Loucy (cell line): Measurements from ENCODE around the gene PCNP.

Experiments
- H2AFZ ChIP-seq: fragments of 200-600 bp; sonication (generic); 2 replicates; pipeline ENCODE4 v1.6.0; 2016; ENCODE audit warnings: antibody characterized with exemption, mild to moderate bottlenecking, low read length, moderate library complexity
- H3F3A ChIP-seq: fragments of 200-600 bp; 2 replicates; pipeline ENCODE4 v1.6.0; 2016; ENCODE audit warnings: antibody characterized with exemption, low read depth, mild to moderate bottlenecking
- H3K27me3 ChIP-seq: fragments of 200-600 bp; sonication (generic); 2 replicates; pipeline ENCODE4 v1.6.1; 2014; ENCODE audit warnings: low read length, mild to moderate bottlenecking; ENCODE audit not compliant: insufficient read depth, poor library complexity, severe bottlenecking
- H3K36me3 ChIP-seq: fragments of 200-600 bp; sonication (generic); 2 replicates; pipeline ENCODE4 v1.6.1; 2016; ENCODE audit warnings: low read length; ENCODE audit not compliant: insufficient read depth
- H3K4me1 ChIP-seq: fragments of 200-600 bp; sonication (generic); 2 replicates; pipeline ENCODE4 v1.5.1; 2014; ENCODE audit warnings: low read length, mild to moderate bottlenecking; ENCODE audit not compliant: insufficient read depth, poor library complexity, severe bottlenecking
- H3K4me2 ChIP-seq: fragments of 200-600 bp; sonication (generic); 2 replicates; pipeline ENCODE4 v1.6.0; 2014; ENCODE audit warnings: antibody characterized with exemption, low read length, low read depth, mild to moderate bottlenecking; ENCODE audit not compliant: poor library complexity, severe bottlenecking
- H3K4me3 ChIP-seq: fragments of 200-600 bp; sonication (generic); 2 replicates; pipeline ENCODE4 v1.5.1; 2014; ENCODE audit warnings: low read length, mild to moderate bottlenecking, mixed read lengths; ENCODE audit not compliant: poor library complexity, severe bottlenecking
- H3K79me2 ChIP-seq: fragments of 200-600 bp; sonication (generic); 2 replicates; pipeline ENCODE4 v1.6.1; 2014; ENCODE audit warnings: low read length; ENCODE audit not compliant: insufficient read depth
- H3K9ac ChIP-seq: fragments of 200-600 bp; sonication (generic); 2 replicates; pipeline ENCODE4 v1.6.0; 2014; ENCODE audit warnings: mild to moderate bottlenecking, low read depth, low read length, moderate library complexity; ENCODE audit not compliant: poor library complexity, severe bottlenecking
- H3K9me2 ChIP-seq: fragments of 200-600 bp; sonication (generic); replicated peaks from 2 replicates; pipeline ENCODE4 v1.6.1; 2016; ENCODE audit warnings: low read depth, low read length, mixed read lengths
- H3K9me3 ChIP-seq: fragments of 200-600 bp; sonication (generic); 2 replicates; pipeline ENCODE4 v1.6.1; 2014; ENCODE audit warnings: mild to moderate bottlenecking, antibody characterized with exemption, low read length, low read depth; ENCODE audit not compliant: insufficient read depth
- H4K20me1 ChIP-seq: fragments of 200-600 bp; sonication (generic); 2 replicates; pipeline ENCODE4 v1.6.0; 2014; ENCODE audit warnings: antibody characterized with exemption, low read length, mild to moderate bottlenecking; ENCODE audit not compliant: insufficient read depth, poor library complexity, severe bottlenecking
- EZH2phosphoT487 ChIP-seq: fragments of 200-600 bp; IDR thresholded peaks from 2 replicates; pipeline ENCODE4 v1.6.1; 2018; ENCODE audit warnings: antibody characterized with exemption, mild to moderate bottlenecking, moderate library complexity, borderline replicate concordance
- TF ChIP-seq, protein P1 (sequence below): fragments of 200-600 bp; sonication (generic); conservative IDR thresholded peaks from 2 replicates; pipeline ENCODE4 v1.5.1; 2014; ENCODE audit warnings: mild to moderate bottlenecking, antibody characterized with exemption, low read length

PCNP gene

DNA sequence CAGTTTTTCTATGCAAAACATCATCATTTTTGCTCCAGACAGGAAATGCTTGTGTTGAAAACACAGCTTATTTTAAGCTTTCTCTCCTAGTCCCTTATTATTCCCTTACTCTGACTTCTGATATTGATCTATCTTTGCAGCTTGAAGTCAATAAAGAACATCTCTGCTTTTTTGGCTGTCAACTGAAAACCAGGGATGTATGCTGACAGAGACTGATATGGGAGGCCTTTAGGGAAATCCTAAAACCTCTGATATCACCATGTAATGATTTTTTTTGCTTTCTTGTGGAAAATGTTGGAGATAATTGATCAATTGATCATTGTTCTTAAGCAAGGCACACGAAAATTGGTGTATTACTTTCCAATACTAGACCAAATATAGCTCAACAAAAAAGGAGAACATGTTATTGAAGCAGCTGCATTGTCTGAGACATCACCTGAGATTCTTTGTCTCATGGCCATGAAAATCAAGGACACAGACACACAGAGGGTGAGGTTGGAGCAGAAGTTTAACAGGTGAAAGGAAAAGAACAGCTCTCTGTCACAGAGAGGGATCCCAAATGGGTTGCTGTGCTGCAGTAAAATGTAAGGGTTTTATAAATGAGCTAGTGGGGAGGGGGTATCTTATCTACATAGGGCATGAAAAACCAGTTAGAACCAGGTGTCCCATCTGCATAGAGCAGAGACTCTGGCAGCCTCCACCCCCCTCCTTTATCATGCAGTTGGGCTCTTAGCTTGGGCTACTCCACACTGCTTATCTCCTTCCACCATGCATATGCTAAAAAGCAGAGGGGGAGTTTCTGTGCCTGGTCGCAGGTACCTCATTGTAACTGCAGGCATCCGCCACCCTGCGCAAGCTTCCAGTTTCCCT lies 43.9 kb upstream of the PCNP start:
- Histone ChIP-seq H3K4me1 (peaks cover 20% of the 10 kb centered on the region), H3F3A (no peaks in the 10 kb centered on the region), H3K4me2 (peak overlapping the region; percentile 48), H3K79me2 (no peaks in the 10 kb centered on the region), H3K9ac (no peak overlapping the region), H3K36me3 (no peaks in the 10 kb centered on the region), H3K9me3 (peaks cover 9% of the 10 kb centered on the region), H4K20me1 (no peaks in the 10 kb centered on the region), H3K4me3 (peak overlapping the region; percentile 31), H3K9me2 (no peaks in the 10 kb centered on the region), H2AFZ (no peak overlapping the region), H3K27me3 (no peaks in the 10 kb centered on the region)
- TF ChIP-seq, protein P1, sequence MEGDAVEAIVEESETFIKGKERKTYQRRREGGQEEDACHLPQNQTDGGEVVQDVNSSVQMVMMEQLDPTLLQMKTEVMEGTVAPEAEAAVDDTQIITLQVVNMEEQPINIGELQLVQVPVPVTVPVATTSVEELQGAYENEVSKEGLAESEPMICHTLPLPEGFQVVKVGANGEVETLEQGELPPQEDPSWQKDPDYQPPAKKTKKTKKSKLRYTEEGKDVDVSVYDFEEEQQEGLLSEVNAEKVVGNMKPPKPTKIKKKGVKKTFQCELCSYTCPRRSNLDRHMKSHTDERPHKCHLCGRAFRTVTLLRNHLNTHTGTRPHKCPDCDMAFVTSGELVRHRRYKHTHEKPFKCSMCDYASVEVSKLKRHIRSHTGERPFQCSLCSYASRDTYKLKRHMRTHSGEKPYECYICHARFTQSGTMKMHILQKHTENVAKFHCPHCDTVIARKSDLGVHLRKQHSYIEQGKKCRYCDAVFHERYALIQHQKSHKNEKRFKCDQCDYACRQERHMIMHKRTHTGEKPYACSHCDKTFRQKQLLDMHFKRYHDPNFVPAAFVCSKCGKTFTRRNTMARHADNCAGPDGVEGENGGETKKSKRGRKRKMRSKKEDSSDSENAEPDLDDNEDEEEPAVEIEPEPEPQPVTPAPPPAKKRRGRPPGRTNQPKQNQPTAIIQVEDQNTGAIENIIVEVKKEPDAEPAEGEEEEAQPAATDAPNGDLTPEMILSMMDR, result no peak
- TF ChIP-seq EZH2phosphoT487, result no peak

- H3K36me3 ChIP-seq, result no peaks in the 10 kb centered on the region
- H3F3A ChIP-seq, result no peaks in the 10 kb centered on the region
- peak overlapping the region; percentile 78; the same call in 1 of the 2 replicates for H2AFZ ChIP-seq
- no peaks in the 10 kb centered on the region for H3K9me2 ChIP-seq
- H3K27me3 ChIP-seq, result no peaks in the 10 kb centered on the region
- TF ChIP-seq EZH2phosphoT487, result no peak
- TF ChIP-seq, protein P1, result no peak
- H3K9ac ChIP-seq, result peak overlapping the region; percentile 12
- H3K9me3 ChIP-seq, result peaks cover 9% of the 10 kb centered on the region
- H4K20me1 ChIP-seq, result no peaks in the 10 kb centered on the region
- H3K79me2 ChIP-seq, result no peaks in the 10 kb centered on the region
- H3K4me3 ChIP-seq, result peak overlapping the region; percentile 31
- peaks cover 20% of the 10 kb centered on the region for H3K4me1 ChIP-seq
- H3K4me2 ChIP-seq, result peak overlapping the region; percentile 48
These were observed 43.3 kb upstream of the PCNP start for GRCh38 chr3:101530686-101531047.

- Histone ChIP-seq H3K79me2 (no peaks in the 10 kb centered on the region), H3K36me3 (no peaks in the 10 kb centered on the region), H3K9ac (no peak overlapping the region), H3F3A (no peaks in the 10 kb centered on the region), H3K4me2 (peak overlapping the region; percentile 48), H3K9me3 (peaks cover 9% of the 10 kb centered on the region), H4K20me1 (no peaks in the 10 kb centered on the region), H3K4me3 (peak overlapping the region; percentile 7), H2AFZ (no peak overlapping the region; the same call in 1 of the 2 replicates), H3K27me3 (no peaks in the 10 kb centered on the region), H3K9me2 (no peaks in the 10 kb centered on the region), H3K4me1 (peaks cover 20% of the 10 kb centered on the region)
- TF ChIP-seq, protein P1, result no peak
- TF ChIP-seq EZH2phosphoT487, result no peak
These were observed 42.4 kb upstream of the PCNP start for GRCh38 chr3:101531473-101532086.
